ENCODE measurements around the gene CBLB. TPM values are rescaled to one million over a fixed set of nuclear protein-coding genes. Genes with fewer than 3 reads are reported as not detected.
A peak's percentile ranks its signal among the peaks of the same experiment; 100 is the strongest.

Gene CBLB
- total RNA-seq, 2 donors from 2014 or later = 81.3 to 91.1 TPM

DNA sequence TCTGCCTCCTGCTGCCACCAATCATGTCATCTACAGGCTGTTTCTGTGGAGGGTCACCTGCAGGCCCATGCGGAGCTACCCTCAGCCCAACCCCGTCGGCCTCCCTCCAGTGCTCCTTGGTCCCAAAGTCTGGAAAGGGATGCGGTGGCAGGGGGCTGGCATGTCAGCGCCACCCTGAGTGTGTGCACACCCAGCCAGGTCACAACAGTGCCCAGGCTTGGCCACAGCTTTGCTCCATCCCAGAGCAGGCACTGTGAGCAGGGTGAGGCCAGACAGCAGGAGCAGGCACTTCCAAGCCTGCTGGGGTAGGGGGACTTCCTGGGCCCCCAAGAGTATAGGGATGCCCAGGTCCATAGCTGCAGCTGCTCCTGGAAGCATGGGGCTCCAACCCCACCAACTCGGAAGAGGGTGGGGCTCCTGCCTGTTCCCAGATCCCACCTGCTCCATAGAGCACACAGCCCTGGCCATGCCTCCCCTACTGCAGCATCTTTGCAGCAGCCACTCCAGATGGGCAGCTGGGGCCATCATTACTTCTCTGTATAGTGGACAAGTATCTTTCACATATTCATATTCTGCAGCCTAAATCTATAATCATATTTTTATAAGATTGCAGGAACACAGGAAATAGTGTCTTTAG, 109.3 kb downstream of the CBLB start:
- ATAC-seq (no peak), DNase-seq (no peak)
- Mint-ChIP-seq H3K27me3 (no peaks in the 10 kb centered on the region), H3K36me3 (ENCODE audit: low read depth) (peaks cover 10% of the 10 kb centered on the region), H3K4me3 (no peak overlapping the region), H3K4me1 (peaks cover 11% of the 10 kb centered on the region), H3K27ac (peak overlapping the region; percentile 22)
- H3K9me3 ChIP-seq (ENCODE audit: control insufficient read depth, low read length, poor library complexity, severe bottlenecking) = peaks cover 2% of the 10 kb centered on the region

DNA sequence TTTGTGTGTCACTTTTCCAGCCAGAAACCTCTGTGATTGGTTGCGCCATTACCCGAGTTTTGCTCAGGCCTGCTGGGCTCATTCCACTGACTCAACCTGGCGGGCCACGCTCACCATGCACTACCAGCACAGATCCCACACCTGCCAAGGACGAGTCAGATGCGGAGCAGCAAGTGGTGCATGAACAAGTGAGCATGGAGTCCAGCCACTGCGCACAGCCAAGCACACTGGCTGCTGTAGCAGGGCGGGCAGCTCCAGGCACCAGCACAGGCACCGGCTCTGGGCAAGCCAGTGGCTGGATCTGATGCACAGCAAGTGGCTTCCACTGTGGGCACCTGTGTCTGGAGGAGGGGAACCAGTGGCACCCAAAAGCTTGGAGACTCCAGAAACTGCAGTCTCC, 110.4 kb downstream of the CBLB start:
- H3K27ac Mint-ChIP-seq = peak overlapping the region; percentile 27
- peaks cover 11% of the 10 kb centered on the region for H3K4me1 Mint-ChIP-seq
- no peak overlapping the region for H3K4me3 Mint-ChIP-seq
- peaks cover 10% of the 10 kb centered on the region for H3K36me3 Mint-ChIP-seq (ENCODE audit: low read depth)
- ATAC-seq (no peak), DNase-seq (no peak)
- no peaks in the 10 kb centered on the region for H3K27me3 Mint-ChIP-seq
- H3K9me3 ChIP-seq (ENCODE audit: control insufficient read depth, low read length, poor library complexity, severe bottlenecking) = no peaks in the 10 kb centered on the region

DNA sequence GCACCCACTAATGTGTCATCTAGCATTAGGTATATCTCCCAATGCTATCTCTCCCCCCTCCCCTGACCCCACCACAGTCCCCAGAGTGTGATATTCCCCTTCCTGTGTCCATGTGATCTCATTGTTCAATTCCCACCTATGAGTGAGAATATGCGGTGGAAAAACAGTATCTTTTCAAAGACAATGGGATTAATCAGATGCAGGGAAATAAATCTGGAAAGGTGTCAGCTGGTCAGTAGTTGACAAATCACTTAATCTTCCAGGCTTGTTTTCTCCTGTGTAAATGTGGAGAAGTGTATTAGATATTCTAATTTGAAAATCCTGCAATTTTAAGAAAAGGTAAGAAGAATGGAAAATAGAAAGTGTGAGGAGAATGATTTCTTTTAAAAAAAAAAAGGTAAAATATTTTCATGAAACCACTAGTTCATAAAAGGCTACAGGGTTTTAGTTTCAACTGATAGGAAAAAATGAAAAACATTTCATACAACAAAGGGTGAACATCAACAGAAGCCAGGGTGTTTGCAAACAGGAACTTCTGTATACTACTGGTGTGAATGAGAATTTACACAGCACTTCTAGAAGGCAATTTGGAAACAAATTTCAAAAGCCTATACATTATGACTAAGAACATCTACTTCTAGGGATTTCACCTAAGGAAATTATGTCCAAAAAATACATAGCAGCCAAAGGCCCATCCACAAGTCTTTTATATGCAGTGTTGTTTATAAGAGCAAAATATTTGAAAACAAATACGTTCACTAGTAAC, 113.5 kb downstream of the CBLB start:
- H3K27me3 Mint-ChIP-seq = no peaks in the 10 kb centered on the region
- no peak overlapping the region for H3K4me3 Mint-ChIP-seq
- peaks cover 4% of the 10 kb centered on the region for H3K36me3 Mint-ChIP-seq (ENCODE audit: low read depth)
- DNase-seq (no peak), ATAC-seq (no peak)
- H3K27ac Mint-ChIP-seq = peak overlapping the region; percentile 93
- H3K9me3 ChIP-seq (ENCODE audit: control insufficient read depth, low read length, poor library complexity, severe bottlenecking) = no peaks in the 10 kb centered on the region
- peaks cover 24% of the 10 kb centered on the region for H3K4me1 Mint-ChIP-seq

DNA sequence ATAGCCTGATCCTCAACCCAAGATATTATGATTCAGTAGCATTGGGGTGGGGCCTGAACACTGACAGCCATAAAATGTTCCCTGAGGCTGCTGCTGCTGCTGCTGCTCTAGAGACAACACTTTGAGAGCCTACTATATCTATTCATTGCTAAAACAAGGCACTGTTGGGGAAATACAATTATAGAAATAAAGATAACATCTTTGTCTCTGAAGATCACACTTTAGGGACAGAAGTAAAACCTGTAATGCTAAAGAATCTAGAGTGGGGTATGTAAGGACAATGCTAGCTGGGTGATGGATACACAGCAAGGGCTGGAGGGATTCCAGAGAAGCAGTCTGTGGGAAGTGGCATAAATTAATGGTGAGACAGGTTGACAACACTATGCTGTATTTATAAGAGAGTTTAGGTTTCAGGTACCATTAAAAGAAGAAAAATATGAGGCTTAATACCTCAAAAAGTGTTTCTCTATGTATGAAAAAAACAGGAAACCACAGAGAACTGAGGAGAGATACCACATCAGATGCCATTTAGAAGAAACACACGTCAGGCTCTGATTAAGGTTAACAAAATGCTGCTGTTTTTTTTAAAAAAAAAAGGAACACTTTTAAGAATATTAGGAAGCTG, 115.9 kb downstream of the CBLB start:
- peaks cover 2% of the 10 kb centered on the region for H3K36me3 Mint-ChIP-seq (ENCODE audit: low read depth)
- peak in 2 of 3 donors; percentile 14 to 27 for DNase-seq
- peaks cover 31% of the 10 kb centered on the region for H3K4me1 Mint-ChIP-seq
- peak; percentile 88 for ATAC-seq
- H3K9me3 ChIP-seq (ENCODE audit: control insufficient read depth, low read length, poor library complexity, severe bottlenecking) = no peaks in the 10 kb centered on the region
- peak overlapping the region; percentile 93 for H3K27ac Mint-ChIP-seq
- H3K4me3 Mint-ChIP-seq = peak overlapping the region; percentile 85
- H3K27me3 Mint-ChIP-seq = no peaks in the 10 kb centered on the region

DNA sequence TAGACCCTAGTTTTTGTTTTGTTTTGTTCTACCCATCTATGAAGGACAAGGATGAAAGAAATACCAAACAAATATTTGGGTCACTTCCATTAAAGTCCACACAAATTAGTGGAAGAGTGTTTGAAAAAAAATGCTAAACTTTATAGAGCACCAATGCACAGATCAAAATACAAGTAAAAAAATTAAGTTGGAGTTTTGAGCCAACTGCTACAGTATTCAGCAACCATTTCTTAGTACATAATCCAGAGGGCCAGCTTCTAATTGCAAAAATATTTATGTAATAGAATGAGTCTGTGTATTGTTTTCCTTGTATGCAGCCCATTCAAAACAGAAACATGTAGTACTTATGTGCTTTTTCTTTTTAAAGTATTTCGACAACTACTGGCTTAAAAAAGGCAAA, 121.1 kb downstream of the CBLB start:
- Mint-ChIP-seq H3K36me3 (ENCODE audit: low read depth) (peaks cover 4% of the 10 kb centered on the region), H3K27me3 (no peaks in the 10 kb centered on the region), H3K4me1 (peaks cover 31% of the 10 kb centered on the region), H3K27ac (peak overlapping the region; percentile 93), H3K4me3 (no peak overlapping the region)
- ATAC-seq = no peak
- H3K9me3 ChIP-seq (ENCODE audit: control insufficient read depth, low read length, poor library complexity, severe bottlenecking) = peaks cover 3% of the 10 kb centered on the region
- DNase-seq = no peak

DNA sequence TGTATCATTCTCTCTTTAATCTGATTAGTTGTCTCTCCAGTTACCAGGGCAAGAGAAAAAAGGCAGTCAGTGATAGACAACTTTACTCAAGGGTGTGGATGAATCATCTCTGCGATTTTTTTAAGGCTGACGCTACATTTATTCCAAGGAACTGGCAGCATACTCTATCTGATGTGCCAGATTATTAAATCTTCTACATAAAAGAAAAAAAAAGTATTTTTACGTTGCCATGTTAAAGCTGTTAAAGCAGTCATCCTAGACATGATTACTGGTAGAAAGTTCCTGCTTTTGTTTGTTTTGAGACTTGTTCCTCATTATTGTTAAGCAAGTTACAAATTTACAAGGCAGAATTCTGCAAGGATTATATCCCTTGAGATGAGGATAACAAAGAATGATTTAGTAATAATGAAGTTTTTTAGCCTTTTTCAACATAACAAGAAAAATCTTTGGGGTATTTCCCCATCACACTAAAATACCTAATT, 121.7 kb downstream of the CBLB start:
- ATAC-seq = peak; percentile 73
- peaks cover 29% of the 10 kb centered on the region for H3K4me1 Mint-ChIP-seq
- peaks cover 4% of the 10 kb centered on the region for H3K36me3 Mint-ChIP-seq (ENCODE audit: low read depth)

DNA sequence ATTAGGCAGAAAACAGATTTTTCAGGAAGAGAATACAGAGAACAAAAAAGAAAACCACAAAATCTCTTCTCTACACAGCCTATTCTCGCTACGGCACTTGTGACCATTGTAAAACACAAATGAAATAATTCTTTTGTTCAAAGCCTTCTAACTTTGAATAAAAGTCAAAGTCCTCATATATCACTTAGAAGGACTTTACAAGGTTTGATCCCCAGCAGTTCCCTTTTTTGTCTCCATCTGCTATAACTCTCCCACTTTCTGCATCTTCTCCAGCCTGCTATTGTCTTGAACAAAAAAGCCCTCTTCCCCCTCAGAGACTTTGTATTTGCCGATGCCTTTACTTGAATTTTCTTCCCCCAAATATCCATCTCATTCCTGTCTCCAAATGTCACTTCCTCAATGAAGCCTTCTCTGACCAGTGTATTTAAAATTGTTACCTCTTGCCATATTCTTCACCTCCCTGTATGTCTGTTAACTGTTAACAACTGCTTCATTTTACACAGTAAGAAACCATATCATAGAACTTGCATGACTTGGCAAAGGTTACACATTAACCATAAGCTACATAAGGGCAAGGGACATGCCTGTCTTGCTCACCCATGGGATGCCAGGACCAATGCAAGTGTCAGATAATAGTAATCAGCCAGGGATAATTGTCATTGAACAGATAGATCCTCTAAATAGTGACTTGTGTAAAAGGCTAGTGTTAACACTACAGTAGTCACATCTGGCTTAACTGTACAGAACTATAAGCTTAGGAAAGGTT, 122.4 kb downstream of the CBLB start:
- H3K27ac Mint-ChIP-seq = peak overlapping the region; percentile 93
- H3K9me3 ChIP-seq (ENCODE audit: control insufficient read depth, low read length, poor library complexity, severe bottlenecking) = peaks cover 3% of the 10 kb centered on the region
- DNase-seq (no peak), ATAC-seq (peak; percentile 40)
- peak overlapping the region; percentile 51 for H3K4me3 Mint-ChIP-seq
- peaks cover 29% of the 10 kb centered on the region for H3K4me1 Mint-ChIP-seq
- H3K27me3 Mint-ChIP-seq = no peaks in the 10 kb centered on the region
- peaks cover 4% of the 10 kb centered on the region for H3K36me3 Mint-ChIP-seq (ENCODE audit: low read depth)

More for the DNA sequence above, 121.7 kb downstream of the CBLB start:
- H3K9me3 ChIP-seq (ENCODE audit: control insufficient read depth, low read length, poor library complexity, severe bottlenecking) = peaks cover 3% of the 10 kb centered on the region
- DNase-seq = no peak
- Mint-ChIP-seq H3K27me3 (no peaks in the 10 kb centered on the region), H3K4me3 (no peak overlapping the region), H3K27ac (peak overlapping the region; percentile 93)

DNA sequence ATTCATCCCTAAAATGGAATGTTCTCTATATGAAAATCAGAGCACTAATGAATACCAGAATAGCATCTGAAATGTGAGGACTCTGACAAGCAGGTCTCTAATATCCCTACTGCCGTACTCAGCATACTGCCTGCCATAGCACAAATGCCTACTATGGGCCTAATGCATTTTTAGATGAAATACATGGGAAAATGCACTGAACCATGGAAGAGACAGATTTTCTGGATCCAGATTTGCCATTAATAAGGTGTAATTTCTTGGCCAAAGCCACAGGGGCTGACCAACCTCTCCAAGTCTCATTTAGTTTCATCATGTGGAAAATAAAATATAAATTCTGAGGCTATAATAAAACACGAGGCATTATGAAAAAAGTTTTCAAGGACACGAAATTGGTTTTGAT, 123.8 kb downstream of the CBLB start:
- Mint-ChIP-seq H3K27ac (peak overlapping the region; percentile 93), H3K4me3 (no peak overlapping the region), H3K27me3 (no peaks in the 10 kb centered on the region), H3K36me3 (ENCODE audit: low read depth) (peaks cover 6% of the 10 kb centered on the region), H3K4me1 (peaks cover 25% of the 10 kb centered on the region)
- peaks cover 3% of the 10 kb centered on the region for H3K9me3 ChIP-seq (ENCODE audit: control insufficient read depth, low read length, poor library complexity, severe bottlenecking)
- no peak for DNase-seq
- no peak for ATAC-seq

DNA sequence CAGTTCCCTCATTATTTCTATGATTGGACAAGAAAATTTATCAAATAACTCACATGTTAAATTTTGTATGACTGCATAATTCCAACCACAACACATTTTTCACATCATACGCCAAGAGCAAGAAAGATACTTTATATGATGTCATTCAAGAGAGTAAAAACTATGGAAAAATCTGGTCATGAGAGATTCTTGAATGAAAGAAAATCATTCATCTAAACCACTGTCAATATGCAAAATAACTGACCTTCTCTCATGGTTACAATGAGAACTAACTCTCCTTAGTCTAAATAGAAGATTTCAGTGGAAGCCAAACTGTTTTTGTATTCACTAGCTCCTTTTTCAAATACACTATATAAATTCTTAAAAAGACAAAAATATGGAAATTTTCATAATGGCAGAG, 124.6 kb downstream of the CBLB start:
- peaks cover 3% of the 10 kb centered on the region for H3K9me3 ChIP-seq (ENCODE audit: control insufficient read depth, low read length, poor library complexity, severe bottlenecking)
- Mint-ChIP-seq H3K4me3 (no peak overlapping the region), H3K27me3 (no peaks in the 10 kb centered on the region), H3K36me3 (ENCODE audit: low read depth) (peaks cover 11% of the 10 kb centered on the region), H3K27ac (peak overlapping the region; percentile 93), H3K4me1 (peaks cover 30% of the 10 kb centered on the region)
- ATAC-seq (no peak), DNase-seq (no peak)

DNA sequence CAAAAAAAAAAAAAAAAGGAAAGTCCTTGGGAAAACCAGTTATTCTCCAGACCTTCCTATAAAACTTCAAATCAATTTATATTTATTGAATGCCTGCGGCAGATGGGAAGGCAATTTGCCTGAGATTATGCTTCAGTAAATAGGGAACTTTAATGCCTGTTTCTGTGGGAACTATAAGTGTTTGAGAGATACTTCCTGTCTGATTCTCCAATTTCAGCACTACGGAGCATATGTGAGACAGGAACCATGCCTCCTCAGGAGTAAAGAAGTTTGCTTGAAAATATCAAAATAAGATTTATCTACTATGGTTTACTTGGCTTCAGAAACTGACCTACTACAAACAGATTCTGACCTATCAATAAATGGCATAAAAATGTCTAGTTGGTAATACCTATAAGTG, 135.5 kb downstream of the CBLB start:
- DNase-seq (no peak), ATAC-seq (no peak)
- Mint-ChIP-seq H3K4me1 (no peaks in the 10 kb centered on the region), H3K27me3 (no peaks in the 10 kb centered on the region), H3K36me3 (ENCODE audit: low read depth) (peaks cover 2% of the 10 kb centered on the region), H3K27ac (no peak overlapping the region), H3K4me3 (no peak overlapping the region)
- H3K9me3 ChIP-seq (ENCODE audit: control insufficient read depth, low read length, poor library complexity, severe bottlenecking) = no peaks in the 10 kb centered on the region

DNA sequence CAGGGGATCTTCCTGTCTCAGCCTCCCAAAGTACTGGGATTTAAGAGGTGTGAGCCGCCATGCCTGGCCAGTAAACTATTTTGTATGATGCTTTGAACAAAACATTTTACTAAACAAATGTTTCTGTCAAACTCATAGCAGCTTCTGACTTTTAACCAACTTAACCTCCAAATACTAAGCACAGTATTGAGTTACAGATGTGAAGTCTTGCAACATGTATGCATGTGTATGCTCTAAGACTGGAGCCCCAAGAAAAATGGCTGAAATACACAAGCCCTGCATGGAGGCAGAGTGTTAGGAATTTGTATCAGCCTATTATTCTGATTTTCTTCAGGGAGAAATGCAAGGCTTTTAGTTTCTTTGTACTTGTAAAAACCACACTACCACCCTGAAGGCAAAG, 137.1 kb downstream of the CBLB start:
- ATAC-seq (no peak), DNase-seq (no peak)
- no peaks in the 10 kb centered on the region for H3K4me1 Mint-ChIP-seq
- no peak overlapping the region for H3K27ac Mint-ChIP-seq
- H3K4me3 Mint-ChIP-seq = no peak overlapping the region
- no peaks in the 10 kb centered on the region for H3K27me3 Mint-ChIP-seq
- no peaks in the 10 kb centered on the region for H3K9me3 ChIP-seq (ENCODE audit: control insufficient read depth, low read length, poor library complexity, severe bottlenecking)
- H3K36me3 Mint-ChIP-seq (ENCODE audit: low read depth) = peaks cover 3% of the 10 kb centered on the region

DNA sequence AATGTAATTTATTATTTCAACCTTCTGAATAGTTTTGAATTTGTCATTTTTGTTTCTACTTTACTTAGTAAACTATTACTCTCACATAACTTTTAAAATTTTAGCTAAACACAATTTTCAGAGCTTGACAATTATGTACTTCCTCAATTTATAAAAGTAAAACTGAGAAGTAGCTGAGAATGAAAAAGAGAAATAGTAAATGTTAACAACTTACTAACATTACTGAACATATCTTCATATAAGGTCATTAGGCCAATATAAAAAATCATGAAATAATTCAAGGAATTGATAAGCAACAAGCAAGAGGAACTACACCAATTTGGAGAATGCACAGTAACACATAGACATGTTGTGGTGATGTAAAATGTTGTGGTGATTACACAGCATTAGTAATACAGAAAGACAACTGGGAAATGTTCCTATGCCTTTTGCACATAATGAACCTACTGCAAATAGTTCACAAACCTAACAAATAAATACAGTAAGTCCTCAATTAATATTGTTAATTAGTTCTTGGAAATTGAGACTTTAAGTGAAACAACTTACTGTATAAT, 137.9 kb downstream of the CBLB start:
- H3K4me3 Mint-ChIP-seq = no peak overlapping the region
- no peaks in the 10 kb centered on the region for H3K27me3 Mint-ChIP-seq
- no peaks in the 10 kb centered on the region for H3K9me3 ChIP-seq (ENCODE audit: control insufficient read depth, low read length, poor library complexity, severe bottlenecking)
- no peak for DNase-seq
- no peaks in the 10 kb centered on the region for H3K4me1 Mint-ChIP-seq
- H3K27ac Mint-ChIP-seq = no peak overlapping the region
- peaks cover 3% of the 10 kb centered on the region for H3K36me3 Mint-ChIP-seq (ENCODE audit: low read depth)
- no peak for ATAC-seq

DNA sequence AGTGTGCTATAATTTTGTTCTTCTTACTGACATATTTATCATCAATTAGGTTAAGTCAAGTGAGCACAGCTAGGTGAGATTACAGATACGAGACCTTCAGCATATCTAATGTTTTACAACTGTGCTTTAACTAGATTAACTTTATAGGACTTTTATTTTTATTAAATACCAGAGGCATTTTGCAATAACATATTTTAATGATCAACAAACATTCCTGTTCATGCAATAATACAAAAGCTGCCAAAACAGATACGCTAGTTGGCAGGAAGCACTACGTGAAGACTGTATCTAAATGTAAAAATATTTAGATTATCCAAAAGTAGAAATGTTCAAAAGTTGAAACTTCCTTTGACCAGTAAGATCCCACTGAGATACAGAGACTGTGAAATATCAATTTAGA, 139.1 kb downstream of the CBLB start:
- no peak overlapping the region for H3K27ac Mint-ChIP-seq
- no peaks in the 10 kb centered on the region for H3K9me3 ChIP-seq (ENCODE audit: control insufficient read depth, low read length, poor library complexity, severe bottlenecking)

More for the DNA sequence above, 139.1 kb downstream of the CBLB start:
- Mint-ChIP-seq H3K4me1 (peaks cover 2% of the 10 kb centered on the region), H3K36me3 (ENCODE audit: low read depth) (peaks cover 3% of the 10 kb centered on the region), H3K4me3 (no peak overlapping the region), H3K27me3 (no peaks in the 10 kb centered on the region)
- DNase-seq = no peak
- no peak for ATAC-seq
